HG03280 (cell line): ENCODE data around the gene PSMG1.

ENCODE experiments used
- ATAC-seq: cut with Tn5 transposase; IDR thresholded peaks from one replicate; pipeline ENCODE4 v1.9.1; 2021; ENCODE audit warnings: mild to moderate bottlenecking, moderate library complexity; ENCODE audit not compliant: unreplicated experiment

PSMG1 gene

GRCh38 chr21:39125752-39126485, 57.3 kb downstream of the PSMG1 start:
- ATAC-seq: no peak
